ENCODE data around the gene HLCS.

DNA sequence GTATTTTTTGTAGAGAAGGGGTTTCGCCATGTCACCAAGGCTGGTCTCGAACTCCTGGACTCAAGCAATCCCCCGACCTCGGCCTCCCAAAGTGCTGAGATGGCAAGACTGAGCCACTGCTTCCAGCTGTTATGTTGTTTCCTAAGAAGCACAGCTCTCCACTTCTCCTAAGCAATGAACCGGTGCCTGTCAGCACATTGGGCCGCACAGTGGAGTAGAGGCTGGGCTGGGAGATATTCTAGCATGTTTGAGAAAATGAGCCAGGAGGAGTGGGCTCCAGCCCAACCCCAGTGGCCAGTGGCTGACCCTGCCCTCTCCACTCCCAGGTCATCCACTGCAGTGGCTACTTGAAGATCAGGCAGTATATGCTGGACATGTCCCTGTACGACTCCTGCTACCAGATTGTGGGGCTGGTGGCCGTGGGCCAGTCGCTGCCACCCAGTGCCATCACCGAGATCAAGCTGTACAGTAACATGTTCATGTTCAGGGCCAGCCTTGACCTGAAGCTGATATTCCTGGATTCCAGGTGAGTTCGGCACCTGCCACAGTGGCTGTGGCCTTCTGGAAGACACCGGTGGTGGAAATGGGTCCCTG is 240.6 kb downstream of the HLCS start:
- TF ChIP-seq SUZ12 (IDR thresholded peaks at IDR 0.05; ENCODE audit: low read length) (no peak), FOSL1 (IDR thresholded peaks at IDR 0.05; ENCODE audit: insufficient read depth, low read depth, low read length) (no peak), CHD2 (IDR thresholded peaks at IDR 0.05; ENCODE audit: low read length) (no peak), BACH1 (IDR thresholded peaks at IDR 0.05; ENCODE audit: low read length) (no peak), CTCF (IDR thresholded peaks at IDR 0.05; ENCODE audit: control extremely low read depth in 1 of 3, insufficient read depth in 1 of 3, low read depth in 1 of 3, low read length in 3 of 3) (no peak), GTF2F1 (IDR thresholded peaks at IDR 0.05; ENCODE audit: borderline replicate concordance, low read depth, low read length) (no peak), BRCA1 (IDR thresholded peaks at IDR 0.05; ENCODE audit: low read depth, low read length) (no peak)

All from H1 (cell line).